ACHN (cell line): Measurements from ENCODE around the gene PRX.
"Not testable (repeated sequence)": the region's sequence is repeated elsewhere in the genome, so short reads cannot be mapped to it uniquely, and the experiment has no call there.

ENCODE experiments used
- DNase-seq: peaks from one replicate; pipeline ENCODE4 v3.0.0-alpha.2; 2015
- in situ Hi-C: cut with HindIII; loops from 2 replicates; pipeline ENCODE4 v1.10.0; 2017; ENCODE audit warnings: low sequenced_read_pairs, low pct_ligation_motif_present, low pct_unique_long_range_greater_than_20kb

Gene PRX

DNA sequence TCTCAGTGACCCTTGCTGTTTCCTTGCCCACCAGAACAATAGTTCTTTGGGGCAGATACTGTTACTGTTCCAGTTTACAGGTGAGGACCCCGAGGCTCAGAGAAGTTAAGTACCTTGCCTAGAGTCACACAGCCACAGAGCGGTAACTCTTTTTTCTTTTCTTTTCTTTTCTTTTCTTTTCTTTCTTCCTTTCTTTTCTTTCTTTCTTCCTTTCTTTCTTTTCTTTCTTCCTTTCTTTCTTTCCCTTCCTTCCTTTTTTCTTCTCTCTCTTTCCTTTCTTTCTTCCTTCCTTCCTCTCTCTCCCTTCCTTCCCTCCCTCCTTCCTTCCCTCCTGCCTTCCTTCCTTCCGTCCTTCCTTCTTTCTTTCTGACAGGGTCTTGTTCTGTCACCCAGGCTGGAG is 4.9 kb upstream of the PRX start:
- in situ Hi-C loops = no loop called here
- no peak for DNase-seq

DNA sequence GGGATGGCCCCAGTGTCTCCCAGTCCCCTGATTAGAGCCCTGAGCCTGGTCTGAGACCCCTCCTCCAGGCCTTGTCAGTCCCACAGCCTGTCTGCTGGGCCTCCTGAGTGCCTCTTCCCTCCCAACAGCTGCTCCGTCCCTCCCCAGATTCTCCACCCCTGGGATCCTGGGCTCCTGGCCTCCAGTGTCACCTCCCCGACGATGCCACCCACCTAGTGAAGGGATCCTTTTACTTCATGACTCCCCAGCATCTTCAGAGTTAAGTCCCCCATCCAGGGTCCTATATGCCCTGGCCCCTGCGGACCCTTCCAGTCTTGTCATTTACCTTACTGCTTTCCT is 4.4 kb upstream of the PRX start:
- DNase-seq = no peak
- in situ Hi-C loops = no loop called here

- no peak for DNase-seq
- in situ Hi-C loops = no loop called here
These were observed 3.9 kb upstream of the PRX start for GRCh38 chr19:40416918-40417642.

DNA sequence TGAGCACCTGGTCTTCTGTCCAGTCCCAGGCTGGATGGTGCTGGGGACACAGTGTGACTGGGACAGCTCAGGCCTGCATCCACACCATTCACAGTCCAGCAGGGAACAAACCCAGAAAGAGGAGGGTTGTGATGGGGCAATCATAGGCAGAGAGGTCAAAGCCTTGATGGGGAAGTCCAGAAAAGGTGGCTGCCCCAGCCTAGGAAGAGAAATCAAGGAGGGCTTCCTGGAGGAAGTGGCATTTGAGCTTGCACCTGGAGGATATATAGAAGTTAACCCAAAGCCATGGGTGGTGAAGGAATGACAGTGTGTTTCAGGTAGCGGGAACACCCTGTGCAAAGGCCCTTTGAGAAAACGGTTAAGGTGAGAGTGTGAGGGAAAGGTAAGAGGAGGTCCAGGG is 2.6 kb upstream of the PRX start:
- in situ Hi-C loops = no loop called here
- DNase-seq = no peak

DNA sequence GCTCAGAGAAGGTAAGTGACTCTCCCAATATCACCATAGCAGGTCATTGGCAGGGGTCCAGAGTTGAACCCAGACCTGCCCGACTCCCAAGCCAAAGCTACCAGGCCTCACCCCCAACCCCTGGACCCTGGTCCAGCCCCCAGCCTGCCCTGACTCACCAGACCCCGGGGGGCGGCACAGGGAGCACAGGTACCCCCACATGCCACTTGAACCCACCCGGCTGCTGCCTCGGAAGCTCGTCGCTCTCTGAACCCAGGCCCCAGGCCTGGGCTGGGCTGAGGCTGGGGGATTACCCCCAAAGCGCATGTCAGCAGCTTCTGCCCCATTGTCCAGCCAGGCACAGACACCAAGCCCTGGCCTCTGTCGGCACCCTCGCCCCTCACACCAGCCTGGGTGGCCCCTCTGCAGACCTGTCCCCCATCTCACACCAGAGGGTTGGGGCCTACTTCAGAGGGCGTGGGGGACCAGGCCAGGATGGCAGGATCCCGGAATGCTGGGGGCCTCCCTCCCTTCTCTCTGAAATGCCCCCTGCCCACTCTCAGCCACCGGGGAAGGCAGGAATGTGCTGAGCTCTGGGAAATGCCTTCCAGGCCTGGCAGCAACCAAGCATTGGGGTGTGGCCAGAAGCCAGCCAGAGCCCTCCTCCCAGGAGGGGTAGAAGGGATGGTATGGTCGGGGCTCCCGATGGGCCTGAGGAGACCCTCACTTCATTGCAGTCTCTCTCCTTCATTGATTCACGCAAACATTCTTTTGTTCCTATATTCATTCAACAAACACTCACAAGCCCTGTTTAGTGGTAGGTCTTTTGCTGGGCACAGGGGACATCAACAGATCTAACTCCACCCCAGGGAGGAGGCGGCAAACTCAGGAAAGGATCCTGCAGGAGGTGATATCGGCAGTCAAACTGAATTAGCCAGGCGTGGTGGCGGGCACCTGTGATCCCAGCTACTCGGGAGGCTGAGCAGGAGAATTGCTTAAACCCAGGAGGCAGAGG is 1.7 kb upstream of the PRX start:
- in situ Hi-C loops = no loop called here

DNA sequence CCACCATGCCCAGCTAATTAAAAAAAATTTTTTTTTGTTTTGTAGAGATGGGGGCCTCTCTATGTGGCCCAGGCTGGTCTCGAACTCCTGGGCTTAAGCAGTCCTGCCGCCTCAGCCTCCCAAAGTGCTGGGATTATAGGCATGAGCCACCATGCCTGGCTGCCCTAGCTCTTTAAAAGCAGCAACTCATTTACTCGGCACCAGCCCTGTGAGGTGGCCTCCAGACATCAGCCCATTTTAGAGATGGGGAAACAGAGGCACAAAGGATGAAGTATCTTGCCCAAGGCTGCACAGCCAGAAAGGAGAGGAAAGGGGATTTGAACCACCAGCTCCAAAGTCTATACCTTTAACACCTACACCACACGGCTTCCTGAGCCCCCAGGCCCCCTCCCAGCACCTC is 312 bp downstream of the PRX start:
- DNase-seq = no peak
- in situ Hi-C loops = no loop called here

More for the DNA sequence above, 1.7 kb upstream of the PRX start:
- no peak for DNase-seq

DNA sequence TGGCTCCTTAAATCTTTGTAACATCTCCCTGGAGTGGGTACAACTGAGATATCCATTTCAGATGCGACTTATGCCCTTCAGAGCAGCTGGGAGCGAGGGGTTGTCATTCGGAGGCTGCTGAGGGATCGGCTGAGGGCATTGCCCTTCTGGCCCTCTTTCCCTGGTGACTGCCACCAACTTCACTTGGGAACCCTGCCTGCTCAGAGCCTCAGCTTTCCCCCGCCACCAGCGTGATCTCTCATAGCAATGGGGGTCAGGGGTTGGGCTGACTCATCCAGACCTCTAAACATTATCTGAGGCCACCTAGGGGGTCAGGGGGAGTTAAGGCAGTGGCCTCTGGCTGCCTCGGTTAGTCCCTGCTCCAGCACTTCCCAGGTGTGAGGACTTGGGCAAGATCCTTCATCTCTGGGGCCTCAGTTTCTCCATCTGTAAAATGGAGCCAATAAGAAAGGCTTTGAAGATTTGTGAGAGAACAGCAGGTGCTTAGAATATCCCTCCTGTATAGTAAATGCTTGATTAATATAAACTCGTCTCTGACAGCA is 1.1 kb downstream of the PRX start:
- in situ Hi-C loops = no loop called here
- no peak for DNase-seq

DNA sequence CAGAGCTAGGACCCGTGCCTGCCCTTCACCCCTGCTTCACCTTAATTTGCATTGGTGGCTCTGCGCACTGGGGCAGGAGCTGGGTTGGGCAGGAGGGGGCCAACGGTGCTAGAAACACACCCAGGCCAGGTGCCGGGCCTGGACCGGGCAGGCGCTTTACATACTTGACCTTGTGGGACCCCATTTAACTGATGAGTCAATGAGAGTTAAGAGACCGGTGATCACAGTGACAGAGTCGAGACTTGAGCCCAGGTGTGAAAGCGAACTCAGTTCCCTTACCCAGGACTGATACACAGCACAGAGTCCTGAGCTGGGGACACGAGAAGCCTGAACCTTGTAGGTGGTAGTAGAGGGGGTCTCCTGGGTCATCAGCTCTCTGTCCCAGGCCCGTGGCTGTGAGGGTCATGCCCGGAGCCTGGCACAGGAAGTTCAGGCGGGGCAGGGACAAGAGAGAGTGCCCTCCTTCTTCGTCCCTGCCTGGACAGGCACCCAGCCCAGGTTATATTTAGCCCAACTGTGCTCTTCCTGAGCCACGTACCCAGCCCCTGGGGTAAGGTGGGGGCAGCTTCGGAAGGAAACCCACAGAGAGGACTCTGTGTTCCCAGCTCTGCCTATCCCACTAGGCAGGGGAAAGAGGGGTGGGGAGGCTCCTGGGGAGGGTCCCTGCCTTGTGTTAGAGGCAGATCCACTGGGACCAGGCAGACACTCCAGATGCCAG is 1.9 kb downstream of the PRX start:
- no peak for DNase-seq
- in situ Hi-C loops = no loop called here

- no peak for DNase-seq
- in situ Hi-C loops = no loop called here
These were observed 3.2 kb downstream of the PRX start for GRCh38 chr19:40410030-40410389.

GRCh38 chr19:40408598-40408925 is 4.6 kb downstream of the PRX start:
- in situ Hi-C loops = not testable (repeated sequence)

GRCh38 chr19:40407714-40408597 is 5.2 kb downstream of the PRX start:
- DNase-seq = no peak
- in situ Hi-C loops = no loop called here

More at GRCh38 chr19:40408598-40408925, 4.6 kb downstream of the PRX start:
- DNase-seq = not testable (repeated sequence)

- DNase-seq = peak; percentile 85
- in situ Hi-C loops = no loop called here
These were observed 9.8 kb downstream of the PRX start for GRCh38 chr19:40403262-40403984.

- DNase-seq = no peak
- in situ Hi-C loops = no loop called here
These were observed 12.6 kb downstream of the PRX start for GRCh38 chr19:40400559-40400958.

DNA sequence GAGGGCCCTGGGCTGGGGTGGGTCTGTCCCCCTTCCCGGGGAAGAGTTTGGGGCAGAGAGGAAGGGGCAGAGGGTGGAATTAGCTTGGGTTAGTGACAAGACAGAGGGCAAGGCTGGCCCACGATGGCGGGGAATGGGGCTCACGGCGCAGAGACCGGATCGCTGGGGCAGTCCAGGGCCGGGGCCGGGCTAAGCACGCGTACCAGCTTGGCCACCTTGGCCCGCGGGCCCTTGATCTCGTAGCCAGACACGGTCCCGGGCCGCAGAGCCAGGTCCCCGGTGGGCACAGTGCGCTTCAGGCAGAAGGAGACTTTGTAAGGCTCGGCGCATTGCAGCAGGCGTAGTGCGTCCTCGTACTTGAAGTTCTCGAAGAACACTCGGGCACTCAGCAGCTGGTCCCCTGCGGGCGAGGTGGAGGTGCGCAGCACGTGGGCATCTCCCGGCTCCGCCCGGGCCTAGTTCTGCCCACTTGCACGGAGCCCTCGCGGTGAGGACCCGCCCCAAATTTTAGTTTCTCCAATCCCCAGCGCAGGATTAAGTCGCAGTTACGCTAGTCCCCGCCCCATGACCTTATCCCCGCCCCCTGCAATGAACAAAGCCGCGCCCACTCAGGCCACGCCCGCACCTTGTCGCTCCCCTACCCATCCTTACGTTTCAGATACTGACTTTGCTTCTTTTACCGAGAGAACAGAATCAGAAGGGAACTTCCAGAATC is 14.6 kb downstream of the PRX start:
- no peak for DNase-seq
- in situ Hi-C loops = no loop called here

DNA sequence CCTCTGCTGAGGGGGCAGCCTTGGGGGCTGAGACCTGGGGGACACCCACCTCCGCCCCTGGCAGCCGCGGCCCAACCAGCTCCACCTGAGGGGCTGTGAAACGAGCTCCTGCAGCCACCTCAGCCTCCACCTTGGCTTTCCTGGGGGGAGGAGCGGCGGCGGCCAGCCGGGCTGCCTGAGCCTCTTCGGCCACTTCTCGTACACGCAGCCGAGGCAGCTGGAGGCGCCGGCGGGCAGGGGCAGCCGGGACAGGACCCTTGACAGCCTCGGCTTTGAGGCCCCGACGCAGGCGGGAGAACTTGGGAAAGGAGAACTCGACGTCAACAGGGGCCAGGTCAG is 15.6 kb downstream of the PRX start:
- DNase-seq = no peak
- in situ Hi-C loops = no loop called here

- in situ Hi-C loops = no loop called here
- no peak for DNase-seq
These were observed 16.2 kb downstream of the PRX start for GRCh38 chr19:40396886-40397567.

- in situ Hi-C loops = no loop called here
- no peak for DNase-seq
These were observed 17.2 kb downstream of the PRX start for GRCh38 chr19:40395956-40396355.
